Thymus (tissue), 11 donors: ENCODE results near the gene TMEM38B. TPM values are rescaled to one million over a fixed set of nuclear protein-coding genes. Genes with fewer than 3 reads are reported as not detected.
"Not testable (repeated sequence)": the region's sequence is repeated elsewhere in the genome, so short reads cannot be mapped to it uniquely, and the experiment has no call there.

Source experiments
- DNase-seq, 9 donors: peaks; one replicate each; pipeline ENCODE4 v3.0.0-alpha.2; 2013; ENCODE audit warnings: low spot score in 9 of 9, low read depth in 6 of 9, missing footprints in 1 of 9
- H3K27ac ChIP-seq, 2 donors: one replicate each; pipeline ENCODE4 v1.5.1; 2013; ENCODE audit warnings: control low read depth in 1 of 2, low read depth in 1 of 2, low read length in 1 of 2, mild to moderate bottlenecking in 1 of 2, moderate library complexity in 1 of 2
- H3K27me3 ChIP-seq, 2 donors: one replicate each; pipeline ENCODE4 v1.5.1; 2013; ENCODE audit warnings: low read length in 1 of 2; ENCODE audit not compliant: control insufficient read depth in 2 of 2, insufficient read depth in 1 of 2
- H3K36me3 ChIP-seq, 2 donors: one replicate each; pipeline ENCODE4 v1.5.1; 2013; ENCODE audit warnings: low read length in 1 of 2, mild to moderate bottlenecking in 1 of 2, moderate library complexity in 1 of 2; ENCODE audit not compliant: control insufficient read depth in 2 of 2, insufficient read depth in 2 of 2
- H3K4me1 ChIP-seq, 2 donors: one replicate each; pipeline ENCODE4 v1.5.1; 2013; ENCODE audit warnings: low read length in 2 of 2; ENCODE audit not compliant: control insufficient read depth in 2 of 2, insufficient read depth in 2 of 2
- H3K4me3 ChIP-seq, 2 donors: one replicate each; pipeline ENCODE4 v1.5.1; 2013; ENCODE audit warnings: low read length in 2 of 2, control low read depth in 1 of 2, mild to moderate bottlenecking in 1 of 2
- H3K9me3 ChIP-seq, 2 donors: one replicate each; pipeline ENCODE4 v1.5.1; 2013; ENCODE audit warnings: low read length in 1 of 2, mild to moderate bottlenecking in 1 of 2; ENCODE audit not compliant: control insufficient read depth in 2 of 2, insufficient read depth in 1 of 2
- WGBS: extraction: QIAGEN DNeasy Blood & Tissue Kit; methylation state at CpG from one replicate; pipeline ENCODE4 v1.1.7; 2013; 5-methylcytosine and 5-hydroxymethylcytosine counted together
- polyA plus RNA-seq: library from polyadenylated mRNA; stranded (reverse); fragments of 200-250 nt; gene quantifications from one replicate; pipeline ENCODE4 v1.2.3, GENCODE V29; 2013
- total RNA-seq: library from RNA; stranded (reverse); fragments of 120-200 nt; gene quantifications from one replicate; pipeline ENCODE4 v1.2.4, GENCODE V29; 2013
- donor health status: healthy.

Gene TMEM38B
- total and polyA plus RNA-seq, 2 donors: 6.3 to 12.7 TPM

DNA sequence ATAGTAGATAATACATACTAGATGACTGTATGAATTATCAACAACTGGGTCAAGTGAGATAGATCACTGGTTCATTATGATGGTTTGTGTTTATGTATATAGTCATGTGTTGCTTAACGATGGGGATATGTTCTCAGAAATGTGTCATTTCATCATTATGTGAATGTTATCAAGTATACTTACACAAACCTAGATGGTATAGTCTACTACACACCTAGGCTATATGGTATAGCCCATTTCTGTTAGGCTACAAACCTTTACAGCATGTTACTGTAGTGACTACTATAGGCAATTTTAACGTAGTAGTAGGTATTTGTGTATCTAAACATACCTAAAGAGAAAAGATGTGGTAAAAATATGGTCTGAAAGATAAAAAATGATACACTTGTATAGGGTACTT is 31.0 kb downstream of the TMEM38B start:
- no peaks in the 10 kb centered on the region for H3K36me3 ChIP-seq
- H3K27ac ChIP-seq: no peak overlapping the region
- WGBS: over 99% methylated on average over 2 of the region's 2 CpGs
- H3K4me3 ChIP-seq: no peak overlapping the region
- H3K4me1 ChIP-seq: no peaks in the 10 kb centered on the region
- H3K9me3 ChIP-seq: no peaks in the 10 kb centered on the region
- DNase-seq: no peak
- H3K27me3 ChIP-seq: no peaks in the 10 kb centered on the region

DNA sequence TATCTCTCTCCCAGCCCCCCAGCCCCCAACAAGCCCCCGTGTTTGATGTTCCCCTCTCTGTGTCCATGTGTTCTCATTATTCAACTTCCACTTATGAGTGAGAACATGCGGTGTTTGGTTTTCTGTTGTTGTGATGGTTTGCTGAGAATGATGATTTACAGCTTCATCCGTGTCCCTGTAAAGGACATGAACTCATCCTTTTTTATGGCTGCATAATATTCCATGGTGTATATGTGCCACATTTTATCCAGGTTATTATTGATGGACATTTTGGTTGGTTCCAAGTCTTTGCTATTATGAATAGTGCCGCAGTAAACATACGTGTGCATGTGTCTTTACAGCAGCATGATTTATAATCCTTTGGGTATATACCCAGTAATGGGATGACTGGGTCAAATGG is 33.9 kb downstream of the TMEM38B start:
- 98% methylated on average over 5 of the region's 5 CpGs for WGBS
- DNase-seq: not testable (repeated sequence)

DNA sequence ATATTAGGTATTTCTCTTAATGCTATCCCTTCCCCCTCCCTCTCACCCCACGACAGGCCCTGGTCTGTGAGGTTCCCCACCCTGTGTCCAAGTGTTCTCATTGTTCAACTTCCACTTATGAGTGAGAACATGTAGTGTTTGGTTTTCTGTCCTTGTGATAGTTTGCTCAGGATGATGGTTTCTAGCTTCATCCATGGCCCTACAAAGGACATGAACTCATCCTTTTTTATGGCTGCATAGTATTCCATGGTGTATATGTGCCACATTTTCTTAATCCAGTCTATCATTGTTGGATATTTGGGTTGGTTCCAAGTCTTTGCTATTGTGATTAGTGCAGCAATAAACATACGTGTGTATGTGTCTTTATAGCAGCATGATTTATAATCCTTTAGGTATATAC is 37.1 kb downstream of the TMEM38B start:
- not testable (repeated sequence) for DNase-seq, H3K27me3 ChIP-seq, H3K36me3 ChIP-seq, H3K27ac ChIP-seq, H3K4me1 ChIP-seq, H3K9me3 ChIP-seq, H3K4me3 ChIP-seq
- 97% methylated on average over 2 of the region's 2 CpGs for WGBS

More for the DNA sequence above, 33.9 kb downstream of the TMEM38B start:
- not testable (repeated sequence) for H3K27ac ChIP-seq, H3K36me3 ChIP-seq, H3K27me3 ChIP-seq, H3K9me3 ChIP-seq, H3K4me3 ChIP-seq, H3K4me1 ChIP-seq

DNA sequence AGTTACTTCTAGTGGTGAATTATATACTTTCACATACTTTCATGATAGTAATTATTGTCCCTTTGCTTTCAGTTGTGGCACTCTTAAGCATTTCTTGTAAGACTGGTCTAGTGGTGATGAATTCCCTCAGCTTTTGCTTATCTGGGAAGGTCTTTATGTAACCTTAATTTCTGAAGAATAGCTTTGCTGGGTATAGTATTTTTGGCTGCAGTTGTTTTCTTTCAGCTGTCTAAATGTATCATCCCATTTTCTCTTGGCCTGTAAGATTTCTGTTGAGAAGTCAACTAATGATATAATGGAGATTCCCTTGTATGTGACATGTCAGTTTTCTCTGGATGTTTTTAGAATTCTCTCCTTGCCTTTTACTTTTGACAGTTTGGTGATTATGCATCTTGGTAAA is 41.0 kb downstream of the TMEM38B start:
- DNase-seq: no peak
- no peaks in the 10 kb centered on the region for H3K9me3 ChIP-seq

DNA sequence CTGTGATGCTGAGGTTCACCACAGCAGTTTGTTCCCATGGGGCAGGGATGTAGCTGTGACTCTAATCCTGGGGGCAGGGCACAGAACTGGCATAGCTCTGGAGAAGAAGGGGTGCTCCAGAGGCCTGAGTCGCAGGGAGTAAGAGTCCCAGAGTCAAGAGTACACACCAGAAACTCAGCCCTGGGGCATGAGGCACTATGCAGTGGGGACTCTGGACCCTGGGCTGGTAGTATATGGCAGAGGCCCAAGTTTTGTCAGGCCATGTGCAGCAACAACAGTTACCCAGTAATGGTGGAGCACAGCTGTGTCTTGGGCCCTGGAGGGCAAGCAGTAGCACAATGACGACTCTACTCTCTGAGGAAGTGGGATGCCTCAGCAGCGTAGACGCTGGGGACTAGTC is 42.9 kb downstream of the TMEM38B start:
- H3K27me3 ChIP-seq: no peaks in the 10 kb centered on the region
- H3K4me3 ChIP-seq: no peak overlapping the region
- no peaks in the 10 kb centered on the region for H3K36me3 ChIP-seq
- no peak overlapping the region for H3K27ac ChIP-seq
- H3K4me1 ChIP-seq: no peaks in the 10 kb centered on the region
- no peaks in the 10 kb centered on the region for H3K9me3 ChIP-seq
- 98% methylated on average over 4 of the region's 4 CpGs for WGBS
- no peak for DNase-seq

More for the DNA sequence above, 41.0 kb downstream of the TMEM38B start:
- no peaks in the 10 kb centered on the region for H3K36me3 ChIP-seq
- H3K4me3 ChIP-seq: no peak overlapping the region
- no peak overlapping the region for H3K27ac ChIP-seq
- no peaks in the 10 kb centered on the region for H3K4me1 ChIP-seq
- no peaks in the 10 kb centered on the region for H3K27me3 ChIP-seq

DNA sequence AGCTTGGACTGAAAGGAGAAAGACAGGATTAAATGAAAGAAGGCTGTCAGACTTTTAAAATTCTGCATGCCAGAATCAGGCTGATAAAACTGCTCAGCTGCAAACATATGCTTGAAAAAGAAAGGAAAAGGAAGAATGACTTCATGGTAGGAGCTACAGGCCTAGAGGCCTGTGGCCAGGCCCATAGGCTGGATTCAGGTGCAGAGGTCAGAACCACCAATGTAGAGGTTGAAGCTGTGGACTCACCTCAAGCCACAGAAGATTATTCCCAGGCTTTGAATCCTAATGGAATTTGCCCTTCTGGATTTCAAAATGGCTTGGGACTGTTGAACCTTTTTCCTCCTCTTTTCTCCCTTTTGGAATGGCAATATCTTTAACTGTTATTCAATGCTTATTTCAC is 47.7 kb downstream of the TMEM38B start:
- Histone ChIP-seq H3K36me3 (no peaks in the 10 kb centered on the region), H3K9me3 (no peaks in the 10 kb centered on the region)
- DNase-seq: no peak

DNA sequence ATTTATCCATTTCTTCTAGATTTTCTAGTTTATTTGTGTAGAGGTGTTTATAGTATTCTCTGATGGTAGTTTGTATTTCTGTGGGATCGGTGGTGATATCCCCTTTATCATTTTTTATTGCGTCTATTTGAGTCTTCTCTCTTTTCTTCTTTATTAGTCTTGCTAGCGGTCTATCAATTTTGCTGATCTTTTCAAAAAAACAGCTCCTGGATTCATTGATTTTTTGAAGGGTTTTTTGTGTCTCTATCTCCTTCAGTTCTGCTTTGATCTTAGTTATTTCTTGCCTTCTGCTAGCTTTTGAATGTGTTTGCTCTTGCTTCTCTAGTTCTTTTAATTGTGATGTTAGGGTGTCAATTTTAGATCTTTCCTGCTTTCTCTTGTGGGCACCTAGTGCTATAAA is 53.0 kb downstream of the TMEM38B start:
- WGBS: 100% methylated on average over 2 of the region's 3 CpGs
- not testable (repeated sequence) for DNase-seq

More for the DNA sequence above, 47.7 kb downstream of the TMEM38B start:
- H3K4me1 ChIP-seq: no peaks in the 10 kb centered on the region
- no peak overlapping the region for H3K4me3 ChIP-seq
- no peaks in the 10 kb centered on the region for H3K27me3 ChIP-seq
- no peak overlapping the region for H3K27ac ChIP-seq

DNA sequence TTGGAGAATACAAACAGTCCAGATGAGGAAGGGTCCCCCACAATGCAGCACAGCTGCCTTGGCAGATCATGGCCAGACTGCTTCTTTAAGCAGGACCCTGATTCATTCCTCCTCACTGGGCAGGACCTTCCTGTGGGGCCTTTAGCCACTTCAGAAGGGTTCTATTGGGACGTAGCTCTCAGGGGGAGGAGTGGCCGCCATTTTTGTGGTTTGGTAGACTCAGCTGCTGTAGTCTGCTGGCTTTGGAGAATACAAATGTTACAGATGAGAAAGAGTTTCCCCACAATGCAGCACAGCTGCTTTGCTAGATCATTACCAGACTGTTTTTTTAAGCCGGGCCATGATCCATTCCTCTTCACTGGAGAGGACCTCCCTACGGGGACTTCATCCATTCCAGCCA is 57.4 kb downstream of the TMEM38B start:
- peaks cover 5 to 14% of the 10 kb centered on the region in 2 donors for H3K36me3 ChIP-seq
- no peak overlapping the region for H3K27ac ChIP-seq
- no peak for DNase-seq
- no peaks in the 10 kb centered on the region for H3K4me1 ChIP-seq
- H3K27me3 ChIP-seq: no peaks in the 10 kb centered on the region
- 96% methylated on average over 4 of the region's 4 CpGs for WGBS
- H3K9me3 ChIP-seq: peaks cover 1 to 15% of the 10 kb centered on the region in 2 donors
- H3K4me3 ChIP-seq: no peak overlapping the region

More for the DNA sequence above, 53.0 kb downstream of the TMEM38B start:
- H3K36me3 ChIP-seq: peaks cover 4 to 13% of the 10 kb centered on the region in 2 donors
- H3K9me3 ChIP-seq: peaks cover 0 to 14% of the 10 kb centered on the region in 2 donors
- H3K27me3 ChIP-seq, H3K27ac ChIP-seq, H3K4me3 ChIP-seq, H3K4me1 ChIP-seq: not testable (repeated sequence)

DNA sequence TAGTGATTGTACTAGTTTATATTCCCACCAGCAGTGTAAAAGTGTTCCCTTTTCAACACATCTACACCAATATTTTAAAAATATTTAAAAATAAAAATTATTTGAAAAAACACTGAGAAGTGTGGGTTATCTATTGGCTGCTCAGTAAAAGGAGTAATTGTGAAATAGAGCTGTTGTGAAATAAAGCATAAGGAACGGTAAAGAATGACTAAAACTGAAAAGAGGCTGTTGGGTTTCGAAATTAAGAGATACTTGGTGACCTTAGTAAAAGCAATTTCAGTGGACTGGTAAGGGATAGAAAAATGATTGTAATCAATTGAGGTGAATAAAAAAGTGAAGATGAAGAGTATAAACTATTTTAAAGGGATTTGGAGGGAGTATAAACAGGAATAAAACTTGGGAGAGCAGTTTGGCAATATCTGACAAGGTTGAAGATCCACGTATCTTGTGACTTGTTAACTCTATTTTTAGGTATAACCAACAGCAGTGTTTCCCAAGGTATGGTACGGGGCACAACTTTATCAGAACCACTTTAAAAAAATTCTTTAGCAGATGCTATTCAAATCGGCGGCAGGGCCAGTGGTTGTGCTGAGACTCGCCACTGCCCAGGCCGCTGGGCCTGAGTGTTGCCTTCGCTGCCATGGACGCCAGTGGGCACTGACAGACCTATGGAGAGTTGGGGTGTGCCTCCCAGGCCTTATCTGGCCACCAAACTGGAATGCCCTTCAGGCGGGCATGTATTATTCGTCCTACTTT is 63.3 kb downstream of the TMEM38B start:
- H3K27me3 ChIP-seq: no peaks in the 10 kb centered on the region
- H3K4me3 ChIP-seq: no peak overlapping the region
- 93% methylated on average over 12 of the region's 12 CpGs for WGBS
- no peaks in the 10 kb centered on the region for H3K36me3 ChIP-seq
- H3K4me1 ChIP-seq: no peaks in the 10 kb centered on the region
- H3K27ac ChIP-seq: no peak overlapping the region
- DNase-seq: no peak
- no peaks in the 10 kb centered on the region for H3K9me3 ChIP-seq
